Measurements from ENCODE around the gene ATRNL1. TPM values are rescaled to one million over a fixed set of nuclear protein-coding genes. Genes with fewer than 3 reads are reported as not detected.

Gene ATRNL1
- total RNA-seq, 2 donors from 2014 or later: not detected

- H3K4me1 Mint-ChIP-seq: no peaks in the 10 kb centered on the region
- H3K4me3 Mint-ChIP-seq: no peak overlapping the region
- ATAC-seq: no peak
These were observed 756.0 kb downstream of the ATRNL1 start for GRCh38 chr10:115849197-115849596.

GRCh38 chr10:115850666-115851065 lies 757.5 kb downstream of the ATRNL1 start:
- no peaks in the 10 kb centered on the region for H3K36me3 Mint-ChIP-seq (ENCODE audit: low read depth)

More at GRCh38 chr10:115849197-115849596, 756.0 kb downstream of the ATRNL1 start:
- Mint-ChIP-seq H3K27ac (no peak overlapping the region), H3K36me3 (ENCODE audit: low read depth) (no peaks in the 10 kb centered on the region), H3K27me3 (no peaks in the 10 kb centered on the region)
- no peak for DNase-seq
- no peaks in the 10 kb centered on the region for H3K9me3 ChIP-seq (ENCODE audit: control insufficient read depth, low read length, poor library complexity, severe bottlenecking)

GRCh38 chr10:115851695-115852094 lies 758.5 kb downstream of the ATRNL1 start:
- Mint-ChIP-seq H3K4me3 (no peak overlapping the region), H3K27ac (no peak overlapping the region), H3K36me3 (ENCODE audit: low read depth) (no peaks in the 10 kb centered on the region), H3K27me3 (no peaks in the 10 kb centered on the region), H3K4me1 (no peaks in the 10 kb centered on the region)
- DNase-seq: no peak
- no peaks in the 10 kb centered on the region for H3K9me3 ChIP-seq (ENCODE audit: control insufficient read depth, low read length, poor library complexity, severe bottlenecking)
- ATAC-seq: no peak

More at GRCh38 chr10:115850666-115851065, 757.5 kb downstream of the ATRNL1 start:
- DNase-seq (no peak), ATAC-seq (no peak)
- no peak overlapping the region for H3K27ac Mint-ChIP-seq
- no peaks in the 10 kb centered on the region for H3K9me3 ChIP-seq (ENCODE audit: control insufficient read depth, low read length, poor library complexity, severe bottlenecking)
- no peak overlapping the region for H3K4me3 Mint-ChIP-seq
- H3K4me1 Mint-ChIP-seq: no peaks in the 10 kb centered on the region
- H3K27me3 Mint-ChIP-seq: no peaks in the 10 kb centered on the region

- DNase-seq (no peak), ATAC-seq (no peak)
- Mint-ChIP-seq H3K27me3 (no peaks in the 10 kb centered on the region), H3K4me3 (no peak overlapping the region), H3K27ac (no peak overlapping the region), H3K4me1 (no peaks in the 10 kb centered on the region), H3K36me3 (ENCODE audit: low read depth) (no peaks in the 10 kb centered on the region)
- H3K9me3 ChIP-seq (ENCODE audit: control insufficient read depth, low read length, poor library complexity, severe bottlenecking): peaks cover 2% of the 10 kb centered on the region
These were observed 761.7 kb downstream of the ATRNL1 start for GRCh38 chr10:115854740-115855435.

GRCh38 chr10:115856580-115856979 lies 763.4 kb downstream of the ATRNL1 start:
- no peak overlapping the region for H3K4me3 Mint-ChIP-seq
- H3K4me1 Mint-ChIP-seq: no peaks in the 10 kb centered on the region
- no peak for DNase-seq
- no peaks in the 10 kb centered on the region for H3K36me3 Mint-ChIP-seq (ENCODE audit: low read depth)
- no peaks in the 10 kb centered on the region for H3K27me3 Mint-ChIP-seq
- peaks cover 2% of the 10 kb centered on the region for H3K9me3 ChIP-seq (ENCODE audit: control insufficient read depth, low read length, poor library complexity, severe bottlenecking)
- no peak overlapping the region for H3K27ac Mint-ChIP-seq
- no peak for ATAC-seq

GRCh38 chr10:115857856-115858255 lies 764.7 kb downstream of the ATRNL1 start:
- no peaks in the 10 kb centered on the region for H3K36me3 Mint-ChIP-seq (ENCODE audit: low read depth)
- ATAC-seq (no peak), DNase-seq (no peak)
- no peaks in the 10 kb centered on the region for H3K4me1 Mint-ChIP-seq
- no peak overlapping the region for H3K4me3 Mint-ChIP-seq
- no peaks in the 10 kb centered on the region for H3K27me3 Mint-ChIP-seq
- H3K9me3 ChIP-seq (ENCODE audit: control insufficient read depth, low read length, poor library complexity, severe bottlenecking): peaks cover 2% of the 10 kb centered on the region
- no peak overlapping the region for H3K27ac Mint-ChIP-seq

GRCh38 chr10:115860182-115861107 lies 767.3 kb downstream of the ATRNL1 start:
- H3K4me1 Mint-ChIP-seq: no peaks in the 10 kb centered on the region
- DNase-seq: no peak
- H3K4me3 Mint-ChIP-seq: no peak overlapping the region
- H3K27me3 Mint-ChIP-seq: no peaks in the 10 kb centered on the region
- H3K27ac Mint-ChIP-seq: no peak overlapping the region
- peaks cover 2% of the 10 kb centered on the region for H3K9me3 ChIP-seq (ENCODE audit: control insufficient read depth, low read length, poor library complexity, severe bottlenecking)
- ATAC-seq: no peak
- no peaks in the 10 kb centered on the region for H3K36me3 Mint-ChIP-seq (ENCODE audit: low read depth)

GRCh38 chr10:115861455-115861854 lies 768.3 kb downstream of the ATRNL1 start:
- H3K36me3 Mint-ChIP-seq (ENCODE audit: low read depth): no peaks in the 10 kb centered on the region
- H3K4me3 Mint-ChIP-seq: no peak overlapping the region
- H3K4me1 Mint-ChIP-seq: no peaks in the 10 kb centered on the region
- H3K27me3 Mint-ChIP-seq: no peaks in the 10 kb centered on the region
- ATAC-seq: no peak
- H3K9me3 ChIP-seq (ENCODE audit: control insufficient read depth, low read length, poor library complexity, severe bottlenecking): peaks cover 2% of the 10 kb centered on the region
- H3K27ac Mint-ChIP-seq: no peak overlapping the region
- DNase-seq: no peak

GRCh38 chr10:115861864-115862263 lies 768.7 kb downstream of the ATRNL1 start:
- H3K9me3 ChIP-seq (ENCODE audit: control insufficient read depth, low read length, poor library complexity, severe bottlenecking): peaks cover 2% of the 10 kb centered on the region
- DNase-seq (no peak), ATAC-seq (no peak)
- Mint-ChIP-seq H3K36me3 (ENCODE audit: low read depth) (no peaks in the 10 kb centered on the region), H3K27ac (no peak overlapping the region), H3K4me3 (no peak overlapping the region), H3K4me1 (no peaks in the 10 kb centered on the region), H3K27me3 (no peaks in the 10 kb centered on the region)

GRCh38 chr10:115866174-115866573 lies 773.0 kb downstream of the ATRNL1 start:
- ATAC-seq (no peak), DNase-seq (no peak)
- Mint-ChIP-seq H3K4me1 (no peaks in the 10 kb centered on the region), H3K36me3 (ENCODE audit: low read depth) (no peaks in the 10 kb centered on the region), H3K4me3 (no peak overlapping the region), H3K27ac (no peak overlapping the region), H3K27me3 (no peaks in the 10 kb centered on the region)
- no peaks in the 10 kb centered on the region for H3K9me3 ChIP-seq (ENCODE audit: control insufficient read depth, low read length, poor library complexity, severe bottlenecking)

- DNase-seq: no peak
- H3K36me3 Mint-ChIP-seq (ENCODE audit: low read depth): no peaks in the 10 kb centered on the region
- no peak overlapping the region for H3K4me3 Mint-ChIP-seq
- ATAC-seq: no peak
- H3K9me3 ChIP-seq (ENCODE audit: control insufficient read depth, low read length, poor library complexity, severe bottlenecking): no peaks in the 10 kb centered on the region
- no peaks in the 10 kb centered on the region for H3K4me1 Mint-ChIP-seq
- H3K27ac Mint-ChIP-seq: no peak overlapping the region
- H3K27me3 Mint-ChIP-seq: no peaks in the 10 kb centered on the region
These were observed 773.5 kb downstream of the ATRNL1 start for GRCh38 chr10:115866691-115867090.

- no peak for ATAC-seq
- Mint-ChIP-seq H3K36me3 (ENCODE audit: low read depth) (no peaks in the 10 kb centered on the region), H3K27ac (no peak overlapping the region), H3K4me1 (no peaks in the 10 kb centered on the region), H3K27me3 (no peaks in the 10 kb centered on the region), H3K4me3 (no peak overlapping the region)
- no peaks in the 10 kb centered on the region for H3K9me3 ChIP-seq (ENCODE audit: control insufficient read depth, low read length, poor library complexity, severe bottlenecking)
- DNase-seq: no peak
These were observed 774.1 kb downstream of the ATRNL1 start for GRCh38 chr10:115867305-115867704.

GRCh38 chr10:115871855-115872254 lies 778.7 kb downstream of the ATRNL1 start:
- no peak overlapping the region for H3K4me3 Mint-ChIP-seq
- DNase-seq (no peak), ATAC-seq (no peak)
- no peaks in the 10 kb centered on the region for H3K27me3 Mint-ChIP-seq
- H3K9me3 ChIP-seq (ENCODE audit: control insufficient read depth, low read length, poor library complexity, severe bottlenecking): no peaks in the 10 kb centered on the region
- H3K27ac Mint-ChIP-seq: no peak overlapping the region
- no peaks in the 10 kb centered on the region for H3K36me3 Mint-ChIP-seq (ENCODE audit: low read depth)
- H3K4me1 Mint-ChIP-seq: no peaks in the 10 kb centered on the region

Measured in T-helper 17 cell (primary cell).